Dedifferentiated amniotic fluid mesenchymal stem cell (primary cell): ENCODE results near the gene JAK2.
A peak's percentile ranks its signal among the peaks of the same experiment; 100 is the strongest.
"Not testable (repeated sequence)": the region's sequence is repeated elsewhere in the genome, so short reads cannot be mapped to it uniquely, and the experiment has no call there.

ENCODE experiments used
- DNase-seq: peaks from one replicate; pipeline ENCODE4 v3.0.0-alpha.2; 2016; ENCODE audit errors: extremely low spot score

Gene JAK2

GRCh38 chr9:4980086-4980727, 4.9 kb upstream of the JAK2 start:
- no peak for DNase-seq

- DNase-seq = no peak
Measured at GRCh38 chr9:4982721-4983482, 2.2 kb upstream of the JAK2 start.

- DNase-seq = no peak
Measured at GRCh38 chr9:4983601-4984165, 1.4 kb upstream of the JAK2 start.

- peak; percentile 20 for DNase-seq
Measured at GRCh38 chr9:4984171-4984620, 876 bp upstream of the JAK2 start.

- DNase-seq = peak; percentile 58
Measured at GRCh38 chr9:4985386-4986266, 554 bp downstream of the JAK2 start.

- DNase-seq = no peak
Measured at GRCh38 chr9:4986296-4986695, 1.2 kb downstream of the JAK2 start.

- DNase-seq = no peak
Measured at GRCh38 chr9:4986783-4987182, 1.7 kb downstream of the JAK2 start.

- DNase-seq = peak; percentile 48
Measured at GRCh38 chr9:4987961-4988421, 2.9 kb downstream of the JAK2 start.

- DNase-seq = no peak
Measured at GRCh38 chr9:4992872-4993271, 7.8 kb downstream of the JAK2 start.

GRCh38 chr9:4994166-4994890, 9.3 kb downstream of the JAK2 start:
- DNase-seq = no peak

- DNase-seq = no peak
Measured at GRCh38 chr9:4997196-4997595, 12.1 kb downstream of the JAK2 start.

- no peak for DNase-seq
Measured at GRCh38 chr9:4997631-4998030, 12.6 kb downstream of the JAK2 start.

- DNase-seq = no peak
Measured at GRCh38 chr9:5002811-5003210, 17.7 kb downstream of the JAK2 start.

- no peak for DNase-seq
Measured at GRCh38 chr9:5004481-5004880, 19.4 kb downstream of the JAK2 start.

- no peak for DNase-seq
Measured at GRCh38 chr9:5008202-5008601, 23.1 kb downstream of the JAK2 start.

- DNase-seq = no peak
Measured at GRCh38 chr9:5013374-5013773, 28.3 kb downstream of the JAK2 start.

GRCh38 chr9:5015934-5016333, 30.9 kb downstream of the JAK2 start:
- DNase-seq = no peak

- DNase-seq = no peak
Measured at GRCh38 chr9:5025416-5025815, 40.3 kb downstream of the JAK2 start.

- DNase-seq = not testable (repeated sequence)
Measured at GRCh38 chr9:5031941-5032340, 46.9 kb downstream of the JAK2 start.

- DNase-seq = no peak
Measured at GRCh38 chr9:5040730-5041389, 55.8 kb downstream of the JAK2 start.
